T-cell (primary cell): ENCODE results near the gene ZNF525. TPM values are rescaled to one million over a fixed set of nuclear protein-coding genes. Genes with fewer than 3 reads are reported as not detected.
"Not testable (repeated sequence)": the region's sequence is repeated elsewhere in the genome, so short reads cannot be mapped to it uniquely, and the experiment has no call there.

Experiments
- ATAC-seq, 4 experiments: fragments of 200-7000 bp in 3 of 4; fragments of 150-1000 bp in 1 of 4; cut with Tn5 transposase; replicated peaks in 1 of 4; 1 replicate in 3 of 4; 2 replicates in 1 of 4; pipeline ENCODE4 v1.10.0; 2021; ENCODE audit warnings: moderate library complexity in 3 of 4, mild to moderate bottlenecking in 2 of 4, moderate number of reproducible peaks in 1 of 4
- CTCF ChIA-PET, 2 donors: fragments of 300-600 bp; sonication (Branson Sonifier 250); formaldehyde crosslinking; loops; one replicate each; lab custom pipeline; 2022; ENCODE audit warnings: antibody characterized with exemption in 2 of 2; lab: Charles Lee
- POLR2A ChIA-PET, 2 donors: fragments of 300-600 bp; sonication (Branson Sonifier 250); formaldehyde crosslinking; loops; one replicate each; lab custom pipeline; 2022; ENCODE audit warnings: antibody characterized with exemption in 2 of 2; lab: Charles Lee
- DNase-seq, 35 experiments: peaks; one replicate each; pipeline versions ENCODE4 v3.0.0 to v3.0.0-alpha.2; 2013 to 2023
- H3K27ac ChIP-seq: one replicate; pipeline ENCODE4 v1.5.1; 2013; ENCODE audit warnings: low read length
- H3K27me3 ChIP-seq, 2 experiments: replicated peaks in 1 of 2; 1 replicate in 1 of 2; 2 replicates in 1 of 2; pipeline versions ENCODE4 v1.6.1 to v1.7.0; 2013; ENCODE audit warnings: low read length in 1 of 2, mixed read lengths in 1 of 2; ENCODE audit not compliant: control insufficient read depth in 2 of 2, insufficient read depth in 2 of 2; ENCODE audit errors: extremely low read depth in 1 of 2
- H3K36me3 ChIP-seq, 2 donors: 1 replicate in 1 of 2; 2 replicates in 1 of 2; pipeline versions ENCODE4 v1.6.1 to v1.7.0; 2013; ENCODE audit warnings: low read length in 1 of 2; ENCODE audit not compliant: control insufficient read depth in 2 of 2, insufficient read depth in 1 of 2; ENCODE audit errors: extremely low read depth in 1 of 2
- H3K4me1 ChIP-seq, 2 experiments: 1 replicate in 1 of 2; 2 replicates in 1 of 2; pipeline versions ENCODE4 v1.6.1 to v1.7.0; 2013; ENCODE audit warnings: low read length in 2 of 2, mixed read lengths in 1 of 2; ENCODE audit not compliant: insufficient read depth in 2 of 2, control insufficient read depth in 1 of 2; ENCODE audit errors: extremely low read depth in 1 of 2
- H3K4me3 ChIP-seq, 2 donors: 1 replicate in 1 of 2; 2 replicates in 1 of 2; pipeline versions ENCODE4 v1.5.1 to v1.7.0; 2013; ENCODE audit warnings: mild to moderate bottlenecking in 2 of 2, low read length in 1 of 2, moderate library complexity in 1 of 2; ENCODE audit not compliant: control insufficient read depth in 1 of 2; ENCODE audit errors: extremely low read depth in 1 of 2
- H3K9me3 ChIP-seq: 2 replicates; pipeline ENCODE4 v1.7.0; 2013
- H3K27ac Mint-ChIP-seq, 2 donors: one replicate each; pipeline ENCODE4 v1.8.0; 2020 to 2021; ENCODE audit warnings: mild to moderate bottlenecking in 2 of 2, mixed read lengths in 2 of 2
- H3K27me3 Mint-ChIP-seq, 2 donors: one replicate each; pipeline ENCODE4 v1.8.0; 2021 to 2022; ENCODE audit warnings: mixed read lengths in 2 of 2
- H3K36me3 Mint-ChIP-seq: one replicate; pipeline ENCODE4 v1.8.0; 2021; ENCODE audit warnings: mixed read lengths
- H3K4me1 Mint-ChIP-seq, 3 donors: one replicate each; pipeline ENCODE4 v1.8.0; 2020 to 2022; ENCODE audit warnings: mixed read lengths in 3 of 3, mild to moderate bottlenecking in 1 of 3
- H3K4me3 Mint-ChIP-seq, 3 donors: one replicate each; pipeline ENCODE4 v1.8.0; 2020 to 2022; ENCODE audit warnings: mild to moderate bottlenecking in 3 of 3, mixed read lengths in 3 of 3, moderate library complexity in 3 of 3
- H3K9me3 Mint-ChIP-seq, 3 donors: one replicate each; pipeline ENCODE4 v1.8.0; 2020 to 2022; ENCODE audit warnings: mixed read lengths in 3 of 3
- WGBS: methylation state at CpG from one replicate; pipeline ENCODE4 v1.1.5; 2013; ENCODE audit warnings: missing lambda C conversion rate; ENCODE audit not compliant: insufficient coverage; 5-methylcytosine and 5-hydroxymethylcytosine counted together
- total RNA-seq, 35 experiments: library from RNA in 6 of 35; stranded (reverse) in 6 of 35; fragments of 120-200 nt in 1 of 35; gene quantifications; one replicate each; pipeline versions ENCODE4 v1.2.1 to v1.2.4 and lab custom pipeline; 2013 to 2026

ZNF525 gene
- total RNA-seq, 5 donors from 2014 or later (not counting 1 experiment from before 2014, with no cell fraction given), result 20.1 to 27.0 (median 26.1) TPM

GRCh38 chr19:53344403-53344802, 21.1 kb upstream of the ZNF525 start:
- DNase-seq, H3K27me3 ChIP-seq, ATAC-seq, H3K4me3 Mint-ChIP-seq, H3K4me1 Mint-ChIP-seq, H3K9me3 ChIP-seq, H3K27ac ChIP-seq, H3K4me3 ChIP-seq, H3K27ac Mint-ChIP-seq, POLR2A ChIA-PET, H3K27me3 Mint-ChIP-seq, CTCF ChIA-PET, H3K4me1 ChIP-seq: not testable (repeated sequence)
- Mint-ChIP-seq H3K36me3 (peaks cover 98% of the 10 kb centered on the region), H3K9me3 (peaks cover 12 to 47% (median 41%) of the 10 kb centered on the region in 3 donors)
- no CpG with 5 or more reads among the region's 4 CpGs for WGBS
- peaks cover 18 to 90% of the 10 kb centered on the region in 2 donors for H3K36me3 ChIP-seq

DNA sequence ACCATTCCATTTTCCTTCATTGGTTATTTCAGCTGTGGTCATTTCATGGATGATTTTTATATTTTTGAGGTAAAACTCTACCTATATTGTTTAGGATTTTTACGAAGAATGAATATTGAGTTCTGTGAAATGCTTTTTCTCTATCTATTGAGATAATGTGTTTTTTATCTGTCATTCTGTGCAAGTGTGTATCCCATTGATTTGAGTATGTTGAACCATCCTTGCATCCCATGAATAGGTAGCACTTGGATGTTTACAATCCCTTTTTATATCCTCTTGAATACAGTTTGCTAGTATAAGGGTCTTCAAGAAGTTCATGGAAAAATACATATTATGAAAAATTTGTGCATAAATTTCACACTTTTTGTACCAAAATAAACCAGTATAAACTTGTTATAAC, 9.8 kb upstream of the ZNF525 start:
- Histone ChIP-seq H3K9me3 (peaks cover 40% of the 10 kb centered on the region), H3K27ac (no peak overlapping the region), H3K4me1 (no peaks in the 10 kb centered on the region), H3K27me3 (no peaks in the 10 kb centered on the region), H3K4me3 (no peak overlapping the region), H3K36me3 (peaks cover under 1 to 9% of the 10 kb centered on the region in 2 donors)
- Mint-ChIP-seq H3K27me3 (no peaks in the 10 kb centered on the region), H3K27ac (no peak overlapping the region), H3K36me3 (peaks cover 34% of the 10 kb centered on the region), H3K4me1 (no peaks in the 10 kb centered on the region), H3K4me3 (no peak overlapping the region), H3K9me3 (peaks cover 10 to 50% (median 45%) of the 10 kb centered on the region in 3 donors)
- no peak for DNase-seq
- ATAC-seq, result no peak
- POLR2A ChIA-PET, result no interaction called here
- WGBS, result no CpG with 5 or more reads among the region's 1 CpG
- CTCF ChIA-PET, result no interaction called here

DNA sequence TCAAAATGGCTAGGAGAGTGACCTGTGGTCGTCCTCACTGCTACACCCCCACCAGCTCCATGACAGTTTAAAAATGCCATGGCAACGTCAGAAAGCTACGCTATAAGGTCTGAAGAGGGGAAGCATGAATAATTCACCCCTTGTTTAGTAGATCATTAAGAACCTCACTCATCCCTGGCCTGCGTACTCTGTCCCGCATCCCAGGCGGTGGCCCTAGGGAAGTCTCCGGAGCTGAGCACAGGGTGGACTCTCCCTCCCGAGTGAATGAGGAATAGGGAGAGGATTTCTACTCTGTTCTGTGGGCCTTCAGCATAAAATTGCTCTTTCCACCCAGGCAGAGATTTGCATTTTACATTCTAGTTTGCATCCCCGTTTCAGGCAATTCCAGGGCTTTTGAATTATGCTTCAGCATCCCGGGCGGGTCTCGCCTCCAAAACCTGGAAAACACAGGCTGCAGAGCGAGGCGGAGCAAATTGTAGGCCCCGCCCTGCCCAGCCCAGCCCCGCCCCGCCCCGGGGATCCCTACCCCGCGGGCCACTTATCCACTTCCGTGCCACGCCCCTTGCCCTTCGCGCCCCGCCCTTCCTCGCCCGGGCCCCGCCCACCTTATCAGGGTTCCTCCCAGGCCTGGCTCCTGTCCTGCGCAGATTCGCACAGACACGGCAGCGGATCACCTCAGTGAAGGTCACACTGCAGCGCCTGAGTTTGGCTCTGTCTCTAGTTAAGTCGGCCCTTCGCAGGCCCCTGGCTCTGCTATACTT, 7.5 kb upstream of the ZNF525 start:
- peaks cover 17% of the 10 kb centered on the region for H3K36me3 Mint-ChIP-seq
- no peak overlapping the region for H3K4me3 Mint-ChIP-seq
- no peaks in the 10 kb centered on the region for H3K4me1 Mint-ChIP-seq
- ChIA-PET CTCF (no interaction called here), POLR2A (no interaction called here)
- peaks cover 8 to 27% (median 22%) of the 10 kb centered on the region in 3 donors for H3K9me3 Mint-ChIP-seq
- Histone ChIP-seq H3K9me3 (peaks cover 25% of the 10 kb centered on the region), H3K27ac (no peak overlapping the region), H3K36me3 (no peaks in the 10 kb centered on the region), H3K27me3 (no peaks in the 10 kb centered on the region), H3K4me1 (no peaks in the 10 kb centered on the region), H3K4me3 (peak overlapping the region in 1 of 2 donors; percentile 23)
- H3K27ac Mint-ChIP-seq, result no peak overlapping the region
- no peaks in the 10 kb centered on the region for H3K27me3 Mint-ChIP-seq
- DNase-seq (no peak), ATAC-seq (no peak)
- 59% methylated on average over 26 of the region's 35 CpGs for WGBS

DNA sequence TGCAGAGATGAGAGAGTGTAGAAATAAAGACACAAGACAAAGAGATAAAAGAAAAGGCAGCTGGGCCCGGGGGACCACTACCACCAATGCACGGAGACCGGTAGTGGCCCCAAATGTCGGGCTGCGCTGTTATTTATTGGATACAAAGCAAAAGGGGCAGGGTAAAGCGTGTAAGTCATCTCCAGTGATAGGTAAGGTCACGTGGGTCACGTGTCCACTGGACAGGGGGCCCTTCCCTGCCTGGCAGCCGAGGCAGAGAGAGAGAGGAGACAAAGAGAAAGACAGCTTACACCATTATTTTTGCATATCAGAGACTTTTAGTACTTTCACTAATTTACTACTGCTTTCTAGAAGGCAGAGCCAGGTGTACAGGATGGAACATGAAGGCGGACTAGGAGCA, 5.4 kb upstream of the ZNF525 start:
- H3K27me3 Mint-ChIP-seq, H3K27ac Mint-ChIP-seq, ATAC-seq, H3K36me3 ChIP-seq, POLR2A ChIA-PET, DNase-seq, CTCF ChIA-PET, H3K4me1 Mint-ChIP-seq, H3K4me3 ChIP-seq, H3K27ac ChIP-seq, H3K36me3 Mint-ChIP-seq, H3K4me1 ChIP-seq, H3K27me3 ChIP-seq, H3K4me3 Mint-ChIP-seq: not testable (repeated sequence)
- H3K9me3 Mint-ChIP-seq, result peaks cover 4 to 16% (median 10%) of the 10 kb centered on the region in 3 donors
- 98% methylated on average over 5 of the region's 10 CpGs for WGBS
- H3K9me3 ChIP-seq, result peaks cover 11% of the 10 kb centered on the region

GRCh38 chr19:53365899-53366493, 491 bp downstream of the ZNF525 start:
- H3K4me1 ChIP-seq, result peaks cover 2 to 9% of the 10 kb centered on the region in 2 experiments
- Mint-ChIP-seq H3K27me3 (no peaks in the 10 kb centered on the region), H3K27ac (peak overlapping the region; percentile 92 to 94), H3K4me3 (peak overlapping the region; percentile 94 to 95 (median 95)), H3K9me3 (peaks cover 0 to 6% (median 2%) of the 10 kb centered on the region in 3 donors), H3K4me1 (peaks cover 23 to 31% (median 29%) of the 10 kb centered on the region in 3 donors), H3K36me3 (peaks cover 21% of the 10 kb centered on the region)
- DNase-seq (peak in 18 of 35 experiments; percentile 0 to 52 (median 28)), ATAC-seq (peak; percentile 32 to 52 (median 42))
- H3K27me3 ChIP-seq, result no peaks in the 10 kb centered on the region
- POLR2A ChIA-PET, result interaction anchor here (0.6 to 0.7 kb wide), 2 partner anchors 9 to 422 kb away, joined by 5 read pairs; no protein-coding TSS in a partner anchor
- peak overlapping the region; percentile 72 to 74 for H3K4me3 ChIP-seq
- WGBS, result 1% methylated on average over 14 of the region's 32 CpGs
- CTCF ChIA-PET, result no interaction called here
- H3K36me3 ChIP-seq, result no peaks in the 10 kb centered on the region
- no peaks in the 10 kb centered on the region for H3K9me3 ChIP-seq
- peak overlapping the region; percentile 61 for H3K27ac ChIP-seq

- POLR2A ChIA-PET, result no interaction called here
- CTCF ChIA-PET, result no interaction called here
- Mint-ChIP-seq H3K27me3 (no peaks in the 10 kb centered on the region), H3K9me3 (peaks cover 4 to 18% (median 5%) of the 10 kb centered on the region in 3 donors), H3K4me3 (no peak overlapping the region), H3K27ac (no peak overlapping the region), H3K36me3 (peaks cover 70% of the 10 kb centered on the region), H3K4me1 (peaks cover 7 to 16% (median 10%) of the 10 kb centered on the region in 3 donors)
- Histone ChIP-seq H3K4me1 (no peaks in the 10 kb centered on the region), H3K27ac (no peak overlapping the region), H3K4me3 (no peak overlapping the region), H3K36me3 (peaks cover 0 to 40% of the 10 kb centered on the region in 2 donors), H3K9me3 (no peaks in the 10 kb centered on the region), H3K27me3 (no peaks in the 10 kb centered on the region)
- WGBS, result 92% methylated on average over 2 of the region's 4 CpGs
- ATAC-seq, result no peak
- no peak for DNase-seq
Observed at GRCh38 chr19:53372196-53372595, 6.7 kb downstream of the ZNF525 start.
